OCI-LY7 (cell line): Measurements from ENCODE around the gene KRT40.

Experiments
- CTCF ChIP-seq: fragments of 200-600 bp; sonication (generic); conservative IDR thresholded peaks from 2 replicates; pipeline ENCODE4 v1.5.1; 2014; ENCODE audit warnings: mild to moderate bottlenecking, antibody characterized with exemption, low read length, moderate library complexity, mixed read lengths
- EZH2phosphoT487 ChIP-seq: fragments of 200-600 bp; sonication (generic); IDR thresholded peaks from 2 replicates; pipeline ENCODE4 v1.6.1; 2018; ENCODE audit warnings: low read depth, borderline replicate concordance, mild to moderate bottlenecking, mixed run types, antibody characterized with exemption, low read length, moderate library complexity, mixed read lengths

GRCh38 chr17:40949418-40949817 is 34.7 kb downstream of the KRT40 start:
- TF ChIP-seq CTCF (no peak), EZH2phosphoT487 (no peak)
